Kidney epithelial cell (primary cell): ENCODE data around the gene DNAJB8. TPM values are rescaled to one million over a fixed set of nuclear protein-coding genes. Genes with fewer than 3 reads are reported as not detected.

Experiments used
- DNase-seq: peaks from one replicate; pipeline ENCODE4 v3.0.0-alpha.2; 2010; ENCODE audit warnings: low read depth
- H3K27me3 ChIP-seq: 2 replicates; pipeline ENCODE4 v1.6.0; 2011; ENCODE audit warnings: low read length; ENCODE audit not compliant: control insufficient read depth, insufficient read depth
- H3K36me3 ChIP-seq: 2 replicates; pipeline ENCODE4 v1.5.1; 2011; ENCODE audit warnings: low read length; ENCODE audit not compliant: control insufficient read depth, insufficient read depth
- H3K4me3 ChIP-seq: 2 replicates; pipeline ENCODE4 v1.5.1; 2011; ENCODE audit warnings: low read depth, mild to moderate bottlenecking, control low read depth, low read length
- CTCF ChIP-seq: IDR thresholded peaks from 2 replicates; pipeline ENCODE4 v1.5.1; 2011; ENCODE audit warnings: mild to moderate bottlenecking, moderate library complexity, low read length, control low read depth, inconsistent platforms; ENCODE audit not compliant: insufficient read depth, poor library complexity, severe bottlenecking
- total RNA-seq: library from RNA; depleted of rRNA; stranded (reverse); fragments of >200 nt; gene quantifications from 2 replicates; pipeline ENCODE4 v1.2.3, GENCODE V29; 2015

Gene DNAJB8
- total RNA-seq, 1 donor from 2014 or later = not detected

GRCh38 chr3:128490650-128490914 lies 23.9 kb upstream of the DNAJB8 start:
- Histone ChIP-seq H3K4me3 (peak overlapping the region; percentile 37), H3K36me3 (no peaks in the 10 kb centered on the region), H3K27me3 (peaks cover 96% of the 10 kb centered on the region)
- no peak for DNase-seq
- no peak for TF ChIP-seq CTCF

GRCh38 chr3:128489927-128490649 lies 23.4 kb upstream of the DNAJB8 start:
- Histone ChIP-seq H3K27me3 (peaks cover 96% of the 10 kb centered on the region), H3K4me3 (peak overlapping the region; percentile 37), H3K36me3 (no peaks in the 10 kb centered on the region)
- TF ChIP-seq CTCF = no peak
- no peak for DNase-seq

GRCh38 chr3:128489674-128489926 lies 22.9 kb upstream of the DNAJB8 start:
- TF ChIP-seq CTCF = no peak
- no peak for DNase-seq
- Histone ChIP-seq H3K4me3 (peak overlapping the region; percentile 37), H3K36me3 (no peaks in the 10 kb centered on the region), H3K27me3 (peaks cover 100% of the 10 kb centered on the region)

GRCh38 chr3:128488991-128489673 lies 22.4 kb upstream of the DNAJB8 start:
- DNase-seq = no peak
- Histone ChIP-seq H3K27me3 (peaks cover 98% of the 10 kb centered on the region), H3K4me3 (peak overlapping the region; percentile 37), H3K36me3 (no peaks in the 10 kb centered on the region)
- TF ChIP-seq CTCF = no peak

- no peak for DNase-seq
- Histone ChIP-seq H3K36me3 (no peaks in the 10 kb centered on the region), H3K4me3 (peak overlapping the region; percentile 37), H3K27me3 (peaks cover 98% of the 10 kb centered on the region)
- no peak for TF ChIP-seq CTCF
These were observed 21.9 kb upstream of the DNAJB8 start for GRCh38 chr3:128488636-128488990.
